ENCODE data around the gene KCNJ4.
A peak's percentile ranks its signal among the peaks of the same experiment; 100 is the strongest.
"Not testable (repeated sequence)": the region's sequence is repeated elsewhere in the genome, so short reads cannot be mapped to it uniquely, and the experiment has no call there.

KCNJ4 gene

GRCh38 chr22:38471237-38471636 lies 16.2 kb upstream of the KCNJ4 start:
- Histone ChIP-seq H3K36me3 (ENCODE audit: control insufficient read depth in 1 of 2, insufficient read depth in 2 of 2, low read length in 2 of 2) (no peaks in the 10 kb centered on the region), H3K4ac (ENCODE audit: low read depth, low read length) (no peak overlapping the region), H4K91ac (ENCODE audit: low read depth, low read length) (no peak overlapping the region), H4K12ac (ENCODE audit: low read depth, low read length) (no peak overlapping the region), H3K23ac (ENCODE audit: low read length) (no peak overlapping the region), H3K79me2 (ENCODE audit: control insufficient read depth, insufficient read depth, low read length, poor library complexity) (peaks cover 6% of the 10 kb centered on the region), H2BK120ac (ENCODE audit: insufficient read depth, low read length, poor library complexity) (no peak overlapping the region), H4K8ac (ENCODE audit: low read depth, low read length) (no peak overlapping the region), H3K14ac (ENCODE audit: low read length) (no peak overlapping the region), H3K4me1 (ENCODE audit: control insufficient read depth in 1 of 2, insufficient read depth in 2 of 2, low read length in 2 of 2) (peaks cover 7 to 11% of the 10 kb centered on the region in 2 experiments), H3K27ac (ENCODE audit: low read depth, low read length) (no peak overlapping the region), H3K79me1 (ENCODE audit: low read length) (peaks cover 6% of the 10 kb centered on the region), H3K18ac (ENCODE audit: low read length) (no peak overlapping the region), H3K9me3 (ENCODE audit: insufficient read depth, low read depth, low read length) (no peaks in the 10 kb centered on the region), H2AK5ac (ENCODE audit: low read length) (no peak overlapping the region), H2AFZ (ENCODE audit: insufficient read depth, low read length, poor library complexity) (no peak overlapping the region), H3K4me3 (ENCODE audit: low read depth, low read length) (no peak overlapping the region), H2BK12ac (ENCODE audit: low read length) (no peak overlapping the region), H2BK5ac (ENCODE audit: low read depth, low read length, poor library complexity) (no peak overlapping the region), H3K27me3 (ENCODE audit: insufficient read depth, low read length) (no peaks in the 10 kb centered on the region), H3K4me2 (ENCODE audit: low read length) (no peak overlapping the region), H3K9ac (ENCODE audit: low read length) (no peak overlapping the region)
- WGBS (ENCODE audit: extremely low coverage, insufficient coverage, insufficient read length), result no CpG with 5 or more reads among the region's 11 CpGs
- no peak for DNase-seq

GRCh38 chr22:38470179-38470578 lies 15.2 kb upstream of the KCNJ4 start:
- peaks cover 7 to 11% of the 10 kb centered on the region in 2 experiments for H3K4me1 ChIP-seq (ENCODE audit: control insufficient read depth in 1 of 2, insufficient read depth in 2 of 2, low read length in 2 of 2)
- not testable (repeated sequence) for H3K27ac ChIP-seq (ENCODE audit: low read depth, low read length); DNase-seq; H3K79me2 ChIP-seq (ENCODE audit: control insufficient read depth, insufficient read depth, low read length, poor library complexity); H3K4me3 ChIP-seq (ENCODE audit: low read depth, low read length); H4K12ac ChIP-seq (ENCODE audit: low read depth, low read length); H3K9ac ChIP-seq (ENCODE audit: low read length); H3K18ac ChIP-seq (ENCODE audit: low read length); H3K9me3 ChIP-seq (ENCODE audit: insufficient read depth, low read depth, low read length); H3K23ac ChIP-seq (ENCODE audit: low read length); H2BK120ac ChIP-seq (ENCODE audit: insufficient read depth, low read length, poor library complexity); H3K79me1 ChIP-seq (ENCODE audit: low read length); H3K36me3 ChIP-seq (ENCODE audit: control insufficient read depth in 1 of 2, insufficient read depth in 2 of 2, low read length in 2 of 2); H2AFZ ChIP-seq (ENCODE audit: insufficient read depth, low read length, poor library complexity); H3K14ac ChIP-seq (ENCODE audit: low read length); H3K4me2 ChIP-seq (ENCODE audit: low read length); H2BK12ac ChIP-seq (ENCODE audit: low read length); H4K8ac ChIP-seq (ENCODE audit: low read depth, low read length); H2BK5ac ChIP-seq (ENCODE audit: low read depth, low read length, poor library complexity); H3K27me3 ChIP-seq (ENCODE audit: insufficient read depth, low read length); H4K91ac ChIP-seq (ENCODE audit: low read depth, low read length); H3K4ac ChIP-seq (ENCODE audit: low read depth, low read length); H2AK5ac ChIP-seq (ENCODE audit: low read length)
- WGBS (ENCODE audit: extremely low coverage, insufficient coverage, insufficient read length), result no CpG with 5 or more reads among the region's 10 CpGs

- H3K9ac ChIP-seq (ENCODE audit: low read length), result no peak overlapping the region
- DNase-seq, result no peak
- WGBS (ENCODE audit: extremely low coverage, insufficient coverage, insufficient read length), result no CpG with 5 or more reads among the region's 6 CpGs
- H3K79me1 ChIP-seq (ENCODE audit: low read length), result peaks cover 6% of the 10 kb centered on the region
- no peaks in the 10 kb centered on the region for H3K36me3 ChIP-seq (ENCODE audit: control insufficient read depth in 1 of 2, insufficient read depth in 2 of 2, low read length in 2 of 2)
- no peak overlapping the region for H3K4me2 ChIP-seq (ENCODE audit: low read length)
- H3K14ac ChIP-seq (ENCODE audit: low read length), result no peak overlapping the region
- H2AK5ac ChIP-seq (ENCODE audit: low read length), result no peak overlapping the region
- H3K79me2 ChIP-seq (ENCODE audit: control insufficient read depth, insufficient read depth, low read length, poor library complexity), result peaks cover 6% of the 10 kb centered on the region
- H3K9me3 ChIP-seq (ENCODE audit: insufficient read depth, low read depth, low read length), result peaks cover 2% of the 10 kb centered on the region
- H3K27ac ChIP-seq (ENCODE audit: low read depth, low read length), result no peak overlapping the region
- no peak overlapping the region for H4K8ac ChIP-seq (ENCODE audit: low read depth, low read length)
- H3K4me1 ChIP-seq (ENCODE audit: control insufficient read depth in 1 of 2, insufficient read depth in 2 of 2, low read length in 2 of 2), result peaks cover 7 to 11% of the 10 kb centered on the region in 2 experiments
- peak overlapping the region; percentile 9 for H4K12ac ChIP-seq (ENCODE audit: low read depth, low read length)
- no peak overlapping the region for H2BK12ac ChIP-seq (ENCODE audit: low read length)
- no peak overlapping the region for H2BK120ac ChIP-seq (ENCODE audit: insufficient read depth, low read length, poor library complexity)
- no peak overlapping the region for H3K23ac ChIP-seq (ENCODE audit: low read length)
- no peaks in the 10 kb centered on the region for H3K27me3 ChIP-seq (ENCODE audit: insufficient read depth, low read length)
- no peak overlapping the region for H3K4me3 ChIP-seq (ENCODE audit: low read depth, low read length)
- H2AFZ ChIP-seq (ENCODE audit: insufficient read depth, low read length, poor library complexity), result no peak overlapping the region
- no peak overlapping the region for H4K91ac ChIP-seq (ENCODE audit: low read depth, low read length)
- H3K18ac ChIP-seq (ENCODE audit: low read length), result no peak overlapping the region
- no peak overlapping the region for H3K4ac ChIP-seq (ENCODE audit: low read depth, low read length)
- no peak overlapping the region for H2BK5ac ChIP-seq (ENCODE audit: low read depth, low read length, poor library complexity)
Measured at GRCh38 chr22:38469306-38469781, 14.3 kb upstream of the KCNJ4 start.

GRCh38 chr22:38468443-38469305 lies 13.7 kb upstream of the KCNJ4 start:
- Histone ChIP-seq H3K9me3 (ENCODE audit: insufficient read depth, low read depth, low read length) (peaks cover 2% of the 10 kb centered on the region), H3K27me3 (ENCODE audit: insufficient read depth, low read length) (no peaks in the 10 kb centered on the region), H2BK12ac (ENCODE audit: low read length) (no peak overlapping the region), H4K91ac (ENCODE audit: low read depth, low read length) (peak overlapping the region; percentile 89), H2BK120ac (ENCODE audit: insufficient read depth, low read length, poor library complexity) (no peak overlapping the region), H2BK5ac (ENCODE audit: low read depth, low read length, poor library complexity) (no peak overlapping the region), H3K4me2 (ENCODE audit: low read length) (peak overlapping the region; percentile 68), H2AFZ (ENCODE audit: insufficient read depth, low read length, poor library complexity) (peak overlapping the region; percentile 74), H3K36me3 (ENCODE audit: control insufficient read depth in 1 of 2, insufficient read depth in 2 of 2, low read length in 2 of 2) (no peaks in the 10 kb centered on the region), H4K8ac (ENCODE audit: low read depth, low read length) (peak overlapping the region; percentile 92), H3K14ac (ENCODE audit: low read length) (peak overlapping the region; percentile 93), H4K12ac (ENCODE audit: low read depth, low read length) (peak overlapping the region; percentile 83), H3K9ac (ENCODE audit: low read length) (no peak overlapping the region), H2AK5ac (ENCODE audit: low read length) (no peak overlapping the region), H3K4ac (ENCODE audit: low read depth, low read length) (no peak overlapping the region), H3K18ac (ENCODE audit: low read length) (peak overlapping the region; percentile 69), H3K4me3 (ENCODE audit: low read depth, low read length) (peak overlapping the region; percentile 68), H3K23ac (ENCODE audit: low read length) (no peak overlapping the region), H3K79me2 (ENCODE audit: control insufficient read depth, insufficient read depth, low read length, poor library complexity) (peaks cover 6% of the 10 kb centered on the region), H3K4me1 (ENCODE audit: control insufficient read depth in 1 of 2, insufficient read depth in 2 of 2, low read length in 2 of 2) (peaks cover 7 to 11% of the 10 kb centered on the region in 2 experiments), H3K27ac (ENCODE audit: low read depth, low read length) (no peak overlapping the region), H3K79me1 (ENCODE audit: low read length) (peaks cover 6% of the 10 kb centered on the region)
- WGBS (ENCODE audit: extremely low coverage, insufficient coverage, insufficient read length), result no CpG with 5 or more reads among the region's 28 CpGs
- no peak for DNase-seq

Data from trophoblast cell (in vitro differentiated cells and primary cell).